OCI-LY3 (cell line): ENCODE results near the gene SND1.

ENCODE experiments used
- EZH2phosphoT487 ChIP-seq: fragments of 200-600 bp; shearing (Covaris generic); IDR thresholded peaks from 2 replicates; pipeline ENCODE4 v1.6.1; 2018; ENCODE audit warnings: antibody characterized with exemption, mixed run types, low read depth
- TF ChIP-seq, protein P1 (sequence below): fragments of 200-600, 300-600 bp; sonication (generic); IDR thresholded peaks from 2 replicates; pipeline ENCODE4 v1.5.1; 2014; ENCODE audit warnings: antibody characterized with exemption, low read length, low read depth

DNA sequence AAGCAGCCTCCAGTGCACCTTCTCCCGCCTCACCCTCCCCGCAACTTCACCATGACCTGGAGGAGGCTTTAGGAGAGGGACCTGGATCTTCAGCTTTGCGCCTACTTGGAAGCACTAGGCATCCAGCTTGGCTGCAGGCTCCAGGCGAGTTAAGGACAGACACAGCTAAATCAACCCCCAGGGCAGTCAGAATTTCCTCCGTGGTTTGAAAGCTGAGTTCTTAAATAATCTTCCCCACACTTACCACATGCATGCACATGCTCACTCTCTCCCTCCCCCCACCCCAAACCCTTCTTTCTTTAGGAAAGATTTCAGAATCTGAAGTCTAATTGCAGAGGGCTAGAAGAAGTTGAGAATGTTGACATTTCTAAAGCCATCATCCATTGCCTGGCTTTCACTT, 416.0 kb downstream of the SND1 start:
- TF ChIP-seq, protein P1, sequence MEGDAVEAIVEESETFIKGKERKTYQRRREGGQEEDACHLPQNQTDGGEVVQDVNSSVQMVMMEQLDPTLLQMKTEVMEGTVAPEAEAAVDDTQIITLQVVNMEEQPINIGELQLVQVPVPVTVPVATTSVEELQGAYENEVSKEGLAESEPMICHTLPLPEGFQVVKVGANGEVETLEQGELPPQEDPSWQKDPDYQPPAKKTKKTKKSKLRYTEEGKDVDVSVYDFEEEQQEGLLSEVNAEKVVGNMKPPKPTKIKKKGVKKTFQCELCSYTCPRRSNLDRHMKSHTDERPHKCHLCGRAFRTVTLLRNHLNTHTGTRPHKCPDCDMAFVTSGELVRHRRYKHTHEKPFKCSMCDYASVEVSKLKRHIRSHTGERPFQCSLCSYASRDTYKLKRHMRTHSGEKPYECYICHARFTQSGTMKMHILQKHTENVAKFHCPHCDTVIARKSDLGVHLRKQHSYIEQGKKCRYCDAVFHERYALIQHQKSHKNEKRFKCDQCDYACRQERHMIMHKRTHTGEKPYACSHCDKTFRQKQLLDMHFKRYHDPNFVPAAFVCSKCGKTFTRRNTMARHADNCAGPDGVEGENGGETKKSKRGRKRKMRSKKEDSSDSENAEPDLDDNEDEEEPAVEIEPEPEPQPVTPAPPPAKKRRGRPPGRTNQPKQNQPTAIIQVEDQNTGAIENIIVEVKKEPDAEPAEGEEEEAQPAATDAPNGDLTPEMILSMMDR = no peak
- TF ChIP-seq EZH2phosphoT487 = no peak
